HT-29 (cell line): ENCODE measurements around the gene ENOPH1. TPM values are rescaled to one million over a fixed set of nuclear protein-coding genes. Genes with fewer than 3 reads are reported as not detected.

Experiments used
- DNase-seq: peaks from one replicate; pipeline ENCODE4 v3.0.0-alpha.2; 2015; ENCODE audit warnings: low spot score
- total RNA-seq: library from RNA; depleted of rRNA; stranded (reverse); fragments of >200 nt; shearing (Covaris generic); gene quantifications from 2 replicates; pipeline ENCODE4 v1.2.3, GENCODE V29; 2014

Gene ENOPH1
- total RNA-seq, 1 experiment from 2014 or later: 67.9 TPM

GRCh38 chr4:82428526-82428968 is 1.8 kb upstream of the ENOPH1 start:
- DNase-seq: no peak

- peak; percentile 97 for DNase-seq
These were observed 1.2 kb upstream of the ENOPH1 start for GRCh38 chr4:82428969-82429727.

GRCh38 chr4:82429728-82430192 is 630 bp upstream of the ENOPH1 start:
- peak; percentile 62 for DNase-seq

- peak; percentile 67 for DNase-seq
These were observed 765 bp downstream of the ENOPH1 start for GRCh38 chr4:82430964-82431745.

- no peak for DNase-seq
These were observed 1.4 kb downstream of the ENOPH1 start for GRCh38 chr4:82431831-82432230.

- DNase-seq: no peak
These were observed 2.2 kb downstream of the ENOPH1 start for GRCh38 chr4:82432596-82432995.

- DNase-seq: no peak
These were observed 3.4 kb downstream of the ENOPH1 start for GRCh38 chr4:82433791-82434190.

GRCh38 chr4:82434949-82435348 is 4.6 kb downstream of the ENOPH1 start:
- no peak for DNase-seq

GRCh38 chr4:82436130-82436529 is 5.7 kb downstream of the ENOPH1 start:
- DNase-seq: no peak

- DNase-seq: no peak
These were observed 6.4 kb downstream of the ENOPH1 start for GRCh38 chr4:82436780-82437179.

- DNase-seq: no peak
These were observed 7.1 kb downstream of the ENOPH1 start for GRCh38 chr4:82437285-82438005.

- no peak for DNase-seq
These were observed 8.7 kb downstream of the ENOPH1 start for GRCh38 chr4:82439088-82439487.

GRCh38 chr4:82447886-82448285 is 17.5 kb downstream of the ENOPH1 start:
- DNase-seq: no peak

GRCh38 chr4:82450966-82451755 is 20.8 kb downstream of the ENOPH1 start:
- DNase-seq: no peak

- DNase-seq: no peak
These were observed 21.6 kb downstream of the ENOPH1 start for GRCh38 chr4:82452026-82452425.

GRCh38 chr4:82457266-82457665 is 26.9 kb downstream of the ENOPH1 start:
- DNase-seq: no peak

- no peak for DNase-seq
These were observed 28.3 kb downstream of the ENOPH1 start for GRCh38 chr4:82458729-82459128.

GRCh38 chr4:82461710-82462109 is 31.3 kb downstream of the ENOPH1 start:
- DNase-seq: no peak

GRCh38 chr4:82462415-82462831 is 32.0 kb downstream of the ENOPH1 start:
- DNase-seq: peak; percentile 91

- no peak for DNase-seq
These were observed 32.8 kb downstream of the ENOPH1 start for GRCh38 chr4:82463221-82463620.

GRCh38 chr4:82467471-82467870 is 37.1 kb downstream of the ENOPH1 start:
- DNase-seq: no peak
